ENCODE measurements around the gene ATXN10. TPM values are rescaled to one million over a fixed set of nuclear protein-coding genes. Genes with fewer than 3 reads are reported as not detected.

The ATXN10 gene
- total and polyA plus RNA-seq, 10 of the 15 experiments (the other 5 are each of a cell fraction or from before 2014, with no cell fraction given): 29.2 to 249 (median 146) TPM

DNA sequence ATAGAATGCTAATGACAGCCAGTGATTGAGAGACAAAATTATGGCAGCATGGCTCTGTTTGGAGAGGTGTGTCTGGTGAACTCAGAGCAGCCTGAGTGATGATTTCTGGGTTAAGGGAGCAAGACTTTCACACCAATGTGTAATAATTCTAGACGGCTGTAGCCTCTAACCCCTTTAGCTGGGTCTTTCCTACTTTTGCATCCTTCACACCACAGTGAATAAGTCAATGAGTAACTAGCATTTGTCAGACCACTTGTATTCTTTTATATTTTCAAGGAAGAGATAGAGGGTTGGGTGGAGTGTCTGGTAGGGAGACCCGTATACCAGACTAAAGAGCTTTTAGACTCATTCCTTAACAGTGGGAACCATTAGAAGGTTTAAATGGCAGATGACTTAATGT is 50.4 kb downstream of the ATXN10 start:
- H3K79me2 ChIP-seq (ENCODE audit: control insufficient read depth, insufficient read depth, low read length): peaks cover 21% of the 10 kb centered on the region
- no peak overlapping the region for H3K27ac ChIP-seq (ENCODE audit: control insufficient read depth, insufficient read depth)
- ChIA-PET RAD21 (ENCODE audit: unreplicated experiment) (interaction anchor here (1.4 kb wide), 2 partner anchors 9 to 47 kb away, joined by 3 to 4 read pairs; no protein-coding TSS in a partner anchor), CTCF (interaction anchor here (0.6 kb wide), 1 partner anchor 69 kb away, joined by 3 read pairs; no protein-coding TSS in a partner anchor), POLR2A (no interaction called here), SMC1A (ENCODE audit: uncharacterized antibody, unreplicated experiment) (interaction anchor here (1.5 kb wide), 1 partner anchor 9 kb away, joined by 3 read pairs; no protein-coding TSS in a partner anchor)
- no peak overlapping the region for H3K9ac ChIP-seq (ENCODE audit: control insufficient read depth, insufficient read depth, low read length)
- WGBS (ENCODE audit: insufficient coverage, insufficient replicate concordance, low lambda C conversion rate, missing lambda C conversion rate): 74% methylated on average over 2 of the region's 2 CpGs
- TF ChIP-seq, protein P1, sequence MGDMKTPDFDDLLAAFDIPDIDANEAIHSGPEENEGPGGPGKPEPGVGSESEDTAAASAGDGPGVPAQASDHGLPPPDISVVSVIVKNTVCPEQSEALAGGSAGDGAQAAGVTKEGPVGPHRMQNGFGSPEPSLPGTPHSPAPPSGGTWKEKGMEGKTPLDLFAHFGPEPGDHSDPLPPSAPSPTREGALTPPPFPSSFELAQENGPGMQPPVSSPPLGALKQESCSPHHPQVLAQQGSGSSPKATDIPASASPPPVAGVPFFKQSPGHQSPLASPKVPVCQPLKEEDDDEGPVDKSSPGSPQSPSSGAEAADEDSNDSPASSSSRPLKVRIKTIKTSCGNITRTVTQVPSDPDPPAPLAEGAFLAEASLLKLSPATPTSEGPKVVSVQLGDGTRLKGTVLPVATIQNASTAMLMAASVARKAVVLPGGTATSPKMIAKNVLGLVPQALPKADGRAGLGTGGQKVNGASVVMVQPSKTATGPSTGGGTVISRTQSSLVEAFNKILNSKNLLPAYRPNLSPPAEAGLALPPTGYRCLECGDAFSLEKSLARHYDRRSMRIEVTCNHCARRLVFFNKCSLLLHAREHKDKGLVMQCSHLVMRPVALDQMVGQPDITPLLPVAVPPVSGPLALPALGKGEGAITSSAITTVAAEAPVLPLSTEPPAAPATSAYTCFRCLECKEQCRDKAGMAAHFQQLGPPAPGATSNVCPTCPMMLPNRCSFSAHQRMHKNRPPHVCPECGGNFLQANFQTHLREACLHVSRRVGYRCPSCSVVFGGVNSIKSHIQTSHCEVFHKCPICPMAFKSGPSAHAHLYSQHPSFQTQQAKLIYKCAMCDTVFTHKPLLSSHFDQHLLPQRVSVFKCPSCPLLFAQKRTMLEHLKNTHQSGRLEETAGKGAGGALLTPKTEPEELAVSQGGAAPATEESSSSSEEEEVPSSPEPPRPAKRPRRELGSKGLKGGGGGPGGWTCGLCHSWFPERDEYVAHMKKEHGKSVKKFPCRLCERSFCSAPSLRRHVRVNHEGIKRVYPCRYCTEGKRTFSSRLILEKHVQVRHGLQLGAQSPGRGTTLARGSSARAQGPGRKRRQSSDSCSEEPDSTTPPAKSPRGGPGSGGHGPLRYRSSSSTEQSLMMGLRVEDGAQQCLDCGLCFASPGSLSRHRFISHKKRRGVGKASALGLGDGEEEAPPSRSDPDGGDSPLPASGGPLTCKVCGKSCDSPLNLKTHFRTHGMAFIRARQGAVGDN (IDR thresholded peaks at IDR 0.05): 0 out of 2 replicates have a peak, but pooled peaks have one; percentile 16
- TF ChIP-seq LARP7 (IDR thresholded peaks at IDR 0.05): no peak
- H4K20me1 ChIP-seq (ENCODE audit: control insufficient read depth, insufficient read depth): no peaks in the 10 kb centered on the region
- no peak overlapping the region for H2AFZ ChIP-seq (ENCODE audit: control insufficient read depth, low read depth, low read length)
- no peak overlapping the region for H3K4me2 ChIP-seq (ENCODE audit: control insufficient read depth, insufficient read depth)
- no peak overlapping the region for H3K4me3 ChIP-seq
- DNase-seq (ENCODE audit: low read depth, low spot score): peak; percentile 13
- no peaks in the 10 kb centered on the region for H3K9me3 ChIP-seq (replicated peaks; ENCODE audit: control insufficient read depth, insufficient read depth, low read length)
- peaks cover 2 to 12% of the 10 kb centered on the region in 2 experiments; a peak in 2 of 4 replicates for H3K36me3 ChIP-seq (ENCODE audit: control insufficient read depth in 2 of 2, insufficient read depth in 2 of 2, low read length in 1 of 2)
- ATAC-seq: peak; percentile 79
- in situ Hi-C loops (cut with MboI): no loop called here
- BruUV-seq (replicated peaks): no TSS peak
- no peak for FAIRE-seq
- no peaks in the 10 kb centered on the region for H3K27me3 ChIP-seq (replicated peaks in 1 of 2; ENCODE audit: control insufficient read depth in 2 of 2, insufficient read depth in 2 of 2, low read length in 1 of 2)
- H3K4me1 ChIP-seq (ENCODE audit: control insufficient read depth, insufficient read depth, low read length): no peaks in the 10 kb centered on the region
- intact Hi-C loops (cut with micrococcal nuclease; ENCODE audit: unreplicated experiment): no loop called here

DNA sequence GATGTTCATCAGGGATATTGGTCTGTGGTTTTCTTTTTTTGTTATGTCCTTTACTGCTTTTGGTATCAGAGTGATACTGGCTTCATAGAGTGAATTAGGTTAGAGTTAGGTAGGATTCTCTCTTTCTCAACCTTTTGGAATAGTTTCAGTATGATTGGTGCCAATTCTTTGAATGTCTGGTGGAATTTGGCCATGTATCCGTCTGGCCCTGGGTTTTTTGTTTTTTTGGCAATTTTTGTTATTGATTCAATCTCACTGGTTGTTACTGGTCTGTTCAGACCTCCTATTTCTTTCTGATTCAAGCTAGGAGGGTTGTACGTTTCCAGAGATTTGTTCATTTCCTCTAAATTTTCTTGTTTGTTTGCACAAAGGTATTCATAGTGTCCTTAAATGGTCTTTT is 54.4 kb downstream of the ATXN10 start:
- Histone ChIP-seq H3K4me3 (no peak overlapping the region), H3K27ac (ENCODE audit: control insufficient read depth, insufficient read depth) (no peak overlapping the region), H4K20me1 (ENCODE audit: control insufficient read depth, insufficient read depth) (no peaks in the 10 kb centered on the region), H3K36me3 (ENCODE audit: control insufficient read depth in 2 of 2, insufficient read depth in 2 of 2, low read length in 1 of 2) (peaks cover 4 to 9% of the 10 kb centered on the region in 2 experiments; a peak in 3 of 4 replicates), H3K4me1 (ENCODE audit: control insufficient read depth, insufficient read depth, low read length) (no peaks in the 10 kb centered on the region), H3K79me2 (ENCODE audit: control insufficient read depth, insufficient read depth, low read length) (peaks cover 28% of the 10 kb centered on the region), H3K9me3 (replicated peaks; ENCODE audit: control insufficient read depth, insufficient read depth, low read length) (no peaks in the 10 kb centered on the region), H3K27me3 (replicated peaks in 1 of 2; ENCODE audit: control insufficient read depth in 2 of 2, insufficient read depth in 2 of 2, low read length in 1 of 2) (no peaks in the 10 kb centered on the region), H3K9ac (ENCODE audit: control insufficient read depth, insufficient read depth, low read length) (no peak overlapping the region), H2AFZ (ENCODE audit: control insufficient read depth, low read depth, low read length) (no peak overlapping the region), H3K4me2 (ENCODE audit: control insufficient read depth, insufficient read depth) (no peak overlapping the region)
- BruUV-seq (replicated peaks): no TSS peak
- POLR2A ChIA-PET: no interaction called here
- RAD21 ChIA-PET (ENCODE audit: unreplicated experiment): no interaction called here
- WGBS (ENCODE audit: insufficient coverage, insufficient replicate concordance, low lambda C conversion rate, missing lambda C conversion rate): 89% methylated on average over 2 of the region's 2 CpGs
- DNase-seq (ENCODE audit: low read depth, low spot score) (no peak), FAIRE-seq (no peak), ATAC-seq (no peak)
- in situ Hi-C loops (cut with MboI) (no loop called here), intact Hi-C loops (cut with micrococcal nuclease; ENCODE audit: unreplicated experiment) (no loop called here)
- SMC1A ChIA-PET (ENCODE audit: uncharacterized antibody, unreplicated experiment): no interaction called here
- CTCF ChIA-PET: interaction anchor here (0.7 kb wide), 1 partner anchor 38 kb away, joined by 3 read pairs; no protein-coding TSS in a partner anchor
- TF ChIP-seq, protein P2, sequence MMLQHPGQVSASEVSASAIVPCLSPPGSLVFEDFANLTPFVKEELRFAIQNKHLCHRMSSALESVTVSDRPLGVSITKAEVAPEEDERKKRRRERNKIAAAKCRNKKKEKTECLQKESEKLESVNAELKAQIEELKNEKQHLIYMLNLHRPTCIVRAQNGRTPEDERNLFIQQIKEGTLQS (IDR thresholded peaks at IDR 0.05; ENCODE audit: borderline replicate concordance, extremely low read depth, low read depth, low read length): no peak
- TF ChIP-seq, protein P3, sequence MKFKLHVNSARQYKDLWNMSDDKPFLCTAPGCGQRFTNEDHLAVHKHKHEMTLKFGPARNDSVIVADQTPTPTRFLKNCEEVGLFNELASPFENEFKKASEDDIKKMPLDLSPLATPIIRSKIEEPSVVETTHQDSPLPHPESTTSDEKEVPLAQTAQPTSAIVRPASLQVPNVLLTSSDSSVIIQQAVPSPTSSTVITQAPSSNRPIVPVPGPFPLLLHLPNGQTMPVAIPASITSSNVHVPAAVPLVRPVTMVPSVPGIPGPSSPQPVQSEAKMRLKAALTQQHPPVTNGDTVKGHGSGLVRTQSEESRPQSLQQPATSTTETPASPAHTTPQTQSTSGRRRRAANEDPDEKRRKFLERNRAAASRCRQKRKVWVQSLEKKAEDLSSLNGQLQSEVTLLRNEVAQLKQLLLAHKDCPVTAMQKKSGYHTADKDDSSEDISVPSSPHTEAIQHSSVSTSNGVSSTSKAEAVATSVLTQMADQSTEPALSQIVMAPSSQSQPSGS (IDR thresholded peaks at IDR 0.05; ENCODE audit: low read length): no peak
- TF ChIP-seq SUZ12 (IDR thresholded peaks at IDR 0.05; ENCODE audit: unreplicated experiment) (no peak), FOS (IDR thresholded peaks at IDR 0.05; ENCODE audit: borderline replicate concordance, extremely low read depth, insufficient read length) (no peak), HDAC2 (IDR thresholded peaks at IDR 0.05) (no peak), EED (IDR thresholded peaks at IDR 0.05; ENCODE audit: low read depth) (no peak), LARP7 (IDR thresholded peaks at IDR 0.05) (no peak), MXI1 (IDR thresholded peaks at IDR 0.05; ENCODE audit: low read depth, low read length) (no peak)

All from GM12878 (cell line).